Measurements from ENCODE around the gene PPL.
"Not testable (repeated sequence)": the region's sequence is repeated elsewhere in the genome, so short reads cannot be mapped to it uniquely, and the experiment has no call there.

Gene PPL

GRCh38 chr16:4957720-4958509 lies 21.0 kb upstream of the PPL start, which contains the start of gene SEC14L5:
TSS of gene SEC14L5 (plus strand) at chr16:4958330. CDS start at chr16:4959324, 994 bp downstream.
- Histone ChIP-seq H3K9me3 (ENCODE audit: insufficient read depth, low read length) (no peaks in the 10 kb centered on the region), H3K9ac (ENCODE audit: insufficient read length, low read depth) (peak within 1 kb of the TSS; percentile 72), H3K4me3 (ENCODE audit: insufficient read length, low read depth) (peak within 1 kb of the TSS; percentile 42), H3K36me3 (ENCODE audit: insufficient read depth, insufficient read length, low read length) (no peaks in the 10 kb centered on the region), H3K4me1 (ENCODE audit: insufficient read depth, insufficient read length) (peaks cover 9% of the 10 kb centered on the region), H3K27me3 (ENCODE audit: insufficient read depth, insufficient read length) (peaks cover 18% of the 10 kb centered on the region)
- DNase-seq (ENCODE audit: low read depth, low spot score) = peak; percentile 99
- TF ChIP-seq ZNF274 (IDR thresholded peaks at IDR 0.05; ENCODE audit: low read depth, low read length) = no peak
- no peak for TF ChIP-seq SUZ12 (IDR thresholded peaks at IDR 0.05; ENCODE audit: extremely low read depth, insufficient read depth, insufficient read length)
- no peak for TF ChIP-seq YY1 (IDR thresholded peaks at IDR 0.05; ENCODE audit: insufficient read depth, insufficient read length)

GRCh38 chr16:4957420-4957719 lies 20.4 kb upstream of the PPL start:
- no peaks in the 10 kb centered on the region for H3K9me3 ChIP-seq (ENCODE audit: insufficient read depth, low read length)
- H3K4me3 ChIP-seq (ENCODE audit: insufficient read length, low read depth) = peak overlapping the region; percentile 41
- peaks cover 9% of the 10 kb centered on the region for H3K4me1 ChIP-seq (ENCODE audit: insufficient read depth, insufficient read length)
- H3K9ac ChIP-seq (ENCODE audit: insufficient read length, low read depth) = peak overlapping the region; percentile 29
- no peak for DNase-seq (ENCODE audit: low read depth, low spot score)
- TF ChIP-seq YY1 (IDR thresholded peaks at IDR 0.05; ENCODE audit: insufficient read depth, insufficient read length) (no peak), ZNF274 (IDR thresholded peaks at IDR 0.05; ENCODE audit: low read depth, low read length) (no peak), SUZ12 (IDR thresholded peaks at IDR 0.05; ENCODE audit: extremely low read depth, insufficient read depth, insufficient read length) (no peak)
- H3K27me3 ChIP-seq (ENCODE audit: insufficient read depth, insufficient read length) = peaks cover 18% of the 10 kb centered on the region
- H3K36me3 ChIP-seq (ENCODE audit: insufficient read depth, insufficient read length, low read length) = no peaks in the 10 kb centered on the region

- Histone ChIP-seq H3K4me1 (ENCODE audit: insufficient read depth, insufficient read length) (peaks cover 12% of the 10 kb centered on the region), H3K4me3 (ENCODE audit: insufficient read length, low read depth) (no peak overlapping the region)
- DNase-seq (ENCODE audit: low read depth, low spot score) = no peak
Measured at GRCh38 chr16:4954714-4955113, 17.8 kb upstream of the PPL start.

GRCh38 chr16:4951583-4951982 lies 14.6 kb upstream of the PPL start:
- DNase-seq (ENCODE audit: low read depth, low spot score); H3K9me3 ChIP-seq (ENCODE audit: insufficient read depth, low read length); H3K27me3 ChIP-seq (ENCODE audit: insufficient read depth, insufficient read length): not testable (repeated sequence)

More at GRCh38 chr16:4954714-4955113, 17.8 kb upstream of the PPL start:
- no peak for TF ChIP-seq SUZ12 (IDR thresholded peaks at IDR 0.05; ENCODE audit: extremely low read depth, insufficient read depth, insufficient read length)
- no peak for TF ChIP-seq YY1 (IDR thresholded peaks at IDR 0.05; ENCODE audit: insufficient read depth, insufficient read length)
- TF ChIP-seq ZNF274 (IDR thresholded peaks at IDR 0.05; ENCODE audit: low read depth, low read length) = no peak
- no peaks in the 10 kb centered on the region for H3K36me3 ChIP-seq (ENCODE audit: insufficient read depth, insufficient read length, low read length)
- H3K9me3 ChIP-seq (ENCODE audit: insufficient read depth, low read length) = no peaks in the 10 kb centered on the region
- H3K9ac ChIP-seq (ENCODE audit: insufficient read length, low read depth) = no peak overlapping the region
- peaks cover 18% of the 10 kb centered on the region for H3K27me3 ChIP-seq (ENCODE audit: insufficient read depth, insufficient read length)

GRCh38 chr16:4949986-4950385 lies 13.0 kb upstream of the PPL start:
- Histone ChIP-seq H3K9ac (ENCODE audit: insufficient read length, low read depth) (no peak overlapping the region), H3K27me3 (ENCODE audit: insufficient read depth, insufficient read length) (no peaks in the 10 kb centered on the region), H3K4me3 (ENCODE audit: insufficient read length, low read depth) (no peak overlapping the region), H3K36me3 (ENCODE audit: insufficient read depth, insufficient read length, low read length) (no peaks in the 10 kb centered on the region), H3K4me1 (ENCODE audit: insufficient read depth, insufficient read length) (peaks cover 33% of the 10 kb centered on the region), H3K9me3 (ENCODE audit: insufficient read depth, low read length) (no peaks in the 10 kb centered on the region)
- DNase-seq (ENCODE audit: low read depth, low spot score) = no peak
- TF ChIP-seq ZNF274 (IDR thresholded peaks at IDR 0.05; ENCODE audit: low read depth, low read length) = no peak
- no peak for TF ChIP-seq YY1 (IDR thresholded peaks at IDR 0.05; ENCODE audit: insufficient read depth, insufficient read length)
- TF ChIP-seq SUZ12 (IDR thresholded peaks at IDR 0.05; ENCODE audit: extremely low read depth, insufficient read depth, insufficient read length) = no peak

More at GRCh38 chr16:4951583-4951982, 14.6 kb upstream of the PPL start:
- H3K4me3 ChIP-seq (ENCODE audit: insufficient read length, low read depth); H3K9ac ChIP-seq (ENCODE audit: insufficient read length, low read depth); H3K36me3 ChIP-seq (ENCODE audit: insufficient read depth, insufficient read length, low read length): not testable (repeated sequence)
- H3K4me1 ChIP-seq (ENCODE audit: insufficient read depth, insufficient read length) = peaks cover 26% of the 10 kb centered on the region

- peaks cover 33% of the 10 kb centered on the region for H3K4me1 ChIP-seq (ENCODE audit: insufficient read depth, insufficient read length)
- DNase-seq (ENCODE audit: low read depth, low spot score) = no peak
- no peaks in the 10 kb centered on the region for H3K36me3 ChIP-seq (ENCODE audit: insufficient read depth, insufficient read length, low read length)
- no peaks in the 10 kb centered on the region for H3K9me3 ChIP-seq (ENCODE audit: insufficient read depth, low read length)
- peak overlapping the region; percentile 70 for H3K9ac ChIP-seq (ENCODE audit: insufficient read length, low read depth)
- no peak overlapping the region for H3K4me3 ChIP-seq (ENCODE audit: insufficient read length, low read depth)
- H3K27me3 ChIP-seq (ENCODE audit: insufficient read depth, insufficient read length) = no peaks in the 10 kb centered on the region
- TF ChIP-seq YY1 (IDR thresholded peaks at IDR 0.05; ENCODE audit: insufficient read depth, insufficient read length) (no peak), SUZ12 (IDR thresholded peaks at IDR 0.05; ENCODE audit: extremely low read depth, insufficient read depth, insufficient read length) (no peak), ZNF274 (IDR thresholded peaks at IDR 0.05; ENCODE audit: low read depth, low read length) (no peak)
Measured at GRCh38 chr16:4948903-4949766, 12.2 kb upstream of the PPL start.
